ENCODE data around the gene PDLIM5. TPM values are rescaled to one million over a fixed set of nuclear protein-coding genes. Genes with fewer than 3 reads are reported as not detected.
"Not testable (repeated sequence)": the region's sequence is repeated elsewhere in the genome, so short reads cannot be mapped to it uniquely, and the experiment has no call there.

PDLIM5 gene
- total RNA-seq, 1 donor = 72.1 TPM

DNA sequence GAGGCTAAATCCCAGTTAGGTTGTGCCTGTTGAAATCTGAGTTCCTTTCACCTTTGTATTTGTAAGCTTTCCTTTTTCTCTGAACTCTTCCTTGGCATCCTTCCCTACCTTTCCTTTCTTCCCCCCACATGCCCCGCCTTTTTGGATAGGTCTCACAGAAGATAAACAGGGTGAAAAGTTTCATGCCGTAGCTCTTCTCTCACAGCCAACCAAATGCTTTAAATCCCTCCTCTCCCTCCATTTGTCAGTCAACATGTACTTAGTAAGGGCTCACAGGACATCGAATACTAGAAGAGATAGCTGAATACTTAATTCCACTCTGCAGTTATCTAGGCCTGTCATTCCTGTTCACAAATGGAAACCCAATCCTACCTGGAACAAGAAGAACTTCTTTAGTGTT is 198.9 kb downstream of the PDLIM5 start:
- Histone ChIP-seq H3K4me3 (ENCODE audit: low read length) (no peak overlapping the region), H3K4me1 (ENCODE audit: insufficient read depth, low read length) (no peaks in the 10 kb centered on the region), H3K9me3 (ENCODE audit: low read depth, low read length) (no peaks in the 10 kb centered on the region), H3K27me3 (ENCODE audit: insufficient read depth, low read length) (no peaks in the 10 kb centered on the region)

DNA sequence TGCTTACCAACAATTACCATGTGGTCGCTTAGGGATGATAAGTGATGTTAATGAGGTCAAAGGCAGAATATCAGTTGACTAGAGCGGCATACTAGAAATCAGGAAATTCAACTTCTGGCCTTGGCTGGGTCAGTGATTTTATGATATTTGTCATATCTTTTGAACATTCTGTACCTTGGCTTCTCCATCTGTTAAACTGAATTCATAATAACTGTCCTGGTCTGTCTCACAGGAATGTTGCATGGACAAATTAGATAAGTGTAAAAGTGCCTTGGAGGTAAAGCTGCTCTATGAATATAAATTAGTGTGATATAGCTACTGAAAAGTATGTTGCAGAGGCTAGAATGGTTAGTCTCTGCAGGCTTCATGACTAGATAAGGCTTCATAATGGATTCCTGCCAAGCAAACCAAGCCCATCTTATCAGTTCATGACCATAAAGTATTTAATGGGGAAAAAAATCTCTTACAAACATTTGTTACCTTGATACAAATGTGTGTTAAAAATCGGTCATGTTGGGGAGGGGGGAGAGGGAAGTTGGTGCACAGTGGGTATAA is 201.4 kb downstream of the PDLIM5 start:
- H3K4me1 ChIP-seq (ENCODE audit: insufficient read depth, low read length) = no peaks in the 10 kb centered on the region
- H3K4me3 ChIP-seq (ENCODE audit: low read length) = no peak overlapping the region
- H3K9me3 ChIP-seq (ENCODE audit: low read depth, low read length) = no peaks in the 10 kb centered on the region
- no peaks in the 10 kb centered on the region for H3K27me3 ChIP-seq (ENCODE audit: insufficient read depth, low read length)

DNA sequence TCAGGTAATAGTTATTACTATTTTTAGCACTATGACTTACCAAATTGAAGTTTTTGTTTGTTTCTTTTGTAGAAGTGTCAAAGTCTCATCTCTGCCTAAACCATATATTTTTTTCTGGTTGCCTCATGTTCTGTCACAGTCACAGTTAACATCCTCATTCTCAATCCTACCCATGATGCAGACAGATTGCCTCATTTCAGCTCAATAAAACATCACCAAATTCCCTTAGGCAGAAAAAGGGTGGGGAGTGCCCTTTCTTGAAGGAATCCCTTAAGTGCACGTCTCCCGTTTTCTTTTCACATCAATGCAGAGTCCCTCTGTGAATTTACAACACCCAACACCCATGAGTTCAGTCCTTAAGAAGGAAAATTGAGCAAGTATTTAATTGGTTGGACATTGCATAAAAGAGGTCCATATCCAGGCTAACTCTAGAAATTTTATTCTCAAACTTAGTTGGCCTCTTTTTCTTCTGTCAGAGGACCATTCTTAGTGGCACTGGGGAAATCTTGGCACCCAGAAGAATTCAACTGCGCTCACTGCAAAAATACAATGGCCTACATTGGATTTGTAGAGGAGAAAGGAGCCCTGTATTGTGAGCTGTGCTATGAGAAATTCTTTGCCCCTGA is 202.4 kb downstream of the PDLIM5 start:
- Histone ChIP-seq H3K9me3 (ENCODE audit: low read depth, low read length) (no peaks in the 10 kb centered on the region), H3K4me1 (ENCODE audit: insufficient read depth, low read length) (no peaks in the 10 kb centered on the region), H3K4me3 (ENCODE audit: low read length) (no peak overlapping the region), H3K27me3 (ENCODE audit: insufficient read depth, low read length) (no peaks in the 10 kb centered on the region)

DNA sequence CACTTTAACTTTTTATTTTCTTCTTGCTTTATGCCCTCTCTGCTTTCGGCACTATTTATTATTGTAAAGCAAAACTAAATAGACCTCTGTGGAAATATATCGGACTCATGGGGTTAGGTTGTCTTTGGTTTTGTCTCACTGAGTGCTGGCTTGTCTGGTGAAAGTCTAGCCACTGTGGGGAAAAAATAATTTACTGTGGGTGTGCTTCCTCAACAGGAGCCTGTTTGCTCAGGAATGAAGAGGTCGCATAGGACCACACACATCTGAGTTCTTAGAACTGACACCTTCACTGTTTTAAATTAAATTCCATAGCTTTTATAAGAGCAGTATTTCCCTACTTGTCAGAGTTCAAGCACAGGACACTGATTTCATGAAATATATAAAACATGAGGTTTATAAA is 203.0 kb downstream of the PDLIM5 start:
- Histone ChIP-seq H3K4me3 (ENCODE audit: low read length) (no peak overlapping the region), H3K4me1 (ENCODE audit: insufficient read depth, low read length) (no peaks in the 10 kb centered on the region), H3K27me3 (ENCODE audit: insufficient read depth, low read length) (no peaks in the 10 kb centered on the region), H3K9me3 (ENCODE audit: low read depth, low read length) (no peaks in the 10 kb centered on the region)

DNA sequence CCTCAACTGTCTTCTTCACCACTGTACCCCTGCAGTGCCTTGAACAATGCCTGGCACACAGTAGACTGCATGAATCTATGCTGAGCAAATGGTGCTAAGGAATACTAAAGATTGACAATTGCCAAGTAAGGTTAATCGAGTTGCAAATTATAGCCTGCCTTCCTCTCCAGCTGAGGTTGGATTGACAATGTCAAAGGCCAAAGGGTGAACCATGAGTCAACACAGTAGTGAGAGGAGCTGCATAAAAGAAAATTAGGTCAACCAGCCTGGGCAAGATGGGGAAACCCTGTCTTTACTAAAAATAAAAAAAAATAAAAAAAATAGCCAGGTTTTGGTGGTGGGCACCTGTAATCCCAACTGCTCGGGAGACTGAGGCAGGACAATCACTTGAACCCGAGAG is 208.9 kb downstream of the PDLIM5 start:
- H3K27me3 ChIP-seq (ENCODE audit: insufficient read depth, low read length) = no peaks in the 10 kb centered on the region
- H3K4me1 ChIP-seq (ENCODE audit: insufficient read depth, low read length) = no peaks in the 10 kb centered on the region
- no peaks in the 10 kb centered on the region for H3K9me3 ChIP-seq (ENCODE audit: low read depth, low read length)
- no peak overlapping the region for H3K4me3 ChIP-seq (ENCODE audit: low read length)

DNA sequence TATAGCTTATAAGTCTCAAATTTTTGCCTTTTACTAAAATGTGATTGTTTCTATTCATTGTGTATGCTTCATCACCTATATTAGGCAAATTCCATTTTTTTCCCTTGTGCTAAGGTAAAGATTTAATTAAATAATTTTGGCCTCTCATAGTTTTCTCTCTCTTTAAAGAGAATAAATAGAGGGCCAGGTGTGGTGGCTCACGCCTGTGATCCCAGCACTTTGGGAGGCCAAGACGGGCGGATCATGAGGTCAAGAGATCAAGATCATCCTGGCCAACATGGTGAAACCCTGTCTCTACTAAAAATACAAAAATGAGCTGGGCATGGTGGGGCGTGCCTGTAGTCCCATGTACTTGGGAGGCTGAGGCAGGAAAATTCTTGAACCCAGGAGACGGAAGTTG is 213.3 kb downstream of the PDLIM5 start:
- not testable (repeated sequence) for H3K4me1 ChIP-seq (ENCODE audit: insufficient read depth, low read length); H3K9me3 ChIP-seq (ENCODE audit: low read depth, low read length); H3K27me3 ChIP-seq (ENCODE audit: insufficient read depth, low read length); H3K4me3 ChIP-seq (ENCODE audit: low read length)

DNA sequence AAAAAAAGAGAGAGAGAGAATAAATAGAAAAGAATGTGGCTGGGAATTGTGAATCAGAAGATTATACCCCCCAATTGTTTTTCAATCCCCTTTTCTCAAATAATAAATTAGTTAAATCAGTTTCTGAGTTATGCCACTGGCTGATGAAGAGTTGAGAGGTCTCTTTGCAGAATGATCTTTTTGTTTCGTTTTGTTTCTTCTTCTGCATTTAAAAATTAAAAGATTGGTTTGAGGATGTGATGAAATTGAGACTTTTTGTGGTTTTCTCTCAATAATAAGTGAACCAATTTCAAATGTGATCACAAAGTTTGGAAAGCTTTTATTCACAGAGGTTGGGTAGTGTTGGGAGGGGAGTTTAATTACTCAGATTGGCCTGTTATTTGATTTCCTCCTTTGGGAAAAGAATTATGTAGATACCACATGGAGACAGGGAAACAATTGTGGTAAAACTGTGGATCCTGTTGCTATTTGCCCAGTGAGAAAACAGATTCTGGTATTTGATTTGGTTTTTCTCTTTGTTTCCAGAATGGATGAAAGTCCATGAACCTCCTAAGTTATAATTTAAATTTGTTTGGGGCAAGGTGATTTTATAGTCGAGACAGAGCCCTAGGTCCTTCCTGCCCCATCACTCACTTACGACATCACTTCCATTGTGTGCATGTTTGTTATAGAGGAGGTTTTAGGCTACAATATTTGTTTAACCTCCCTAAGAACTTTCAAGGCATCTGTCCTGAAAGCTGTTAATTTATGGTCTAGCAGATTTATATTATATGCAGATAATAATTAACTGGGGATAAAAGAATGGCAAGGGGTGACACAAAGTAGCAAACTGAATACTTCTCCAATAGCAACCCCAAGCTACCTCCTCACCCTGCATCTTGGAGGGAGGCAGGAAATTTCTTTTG is 214.0 kb downstream of the PDLIM5 start:
- Histone ChIP-seq H3K9me3 (ENCODE audit: low read depth, low read length) (no peaks in the 10 kb centered on the region), H3K27me3 (ENCODE audit: insufficient read depth, low read length) (no peaks in the 10 kb centered on the region), H3K4me1 (ENCODE audit: insufficient read depth, low read length) (no peaks in the 10 kb centered on the region), H3K4me3 (ENCODE audit: low read length) (no peak overlapping the region)

DNA sequence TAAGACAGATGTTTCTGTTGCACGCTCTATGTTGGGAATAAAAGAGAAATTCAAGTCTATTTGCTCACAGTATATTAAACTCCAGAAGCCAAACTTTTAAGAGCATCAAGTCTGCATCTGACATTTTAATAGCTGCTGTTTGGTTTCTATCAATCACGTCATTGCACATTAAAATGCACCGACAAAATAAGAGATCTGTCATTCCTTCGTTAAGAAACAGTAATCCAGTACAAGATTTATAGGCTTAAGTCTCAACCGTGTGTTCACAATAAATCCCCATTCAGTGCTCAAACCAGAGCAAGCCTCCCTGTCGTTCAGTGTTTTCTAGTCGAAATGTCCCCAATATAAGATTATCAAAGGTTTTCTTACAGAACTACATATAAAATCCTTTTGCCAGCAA is 217.0 kb downstream of the PDLIM5 start:
- Histone ChIP-seq H3K4me3 (ENCODE audit: low read length) (no peak overlapping the region), H3K27me3 (ENCODE audit: insufficient read depth, low read length) (no peaks in the 10 kb centered on the region), H3K4me1 (ENCODE audit: insufficient read depth, low read length) (no peaks in the 10 kb centered on the region), H3K9me3 (ENCODE audit: low read depth, low read length) (no peaks in the 10 kb centered on the region)

DNA sequence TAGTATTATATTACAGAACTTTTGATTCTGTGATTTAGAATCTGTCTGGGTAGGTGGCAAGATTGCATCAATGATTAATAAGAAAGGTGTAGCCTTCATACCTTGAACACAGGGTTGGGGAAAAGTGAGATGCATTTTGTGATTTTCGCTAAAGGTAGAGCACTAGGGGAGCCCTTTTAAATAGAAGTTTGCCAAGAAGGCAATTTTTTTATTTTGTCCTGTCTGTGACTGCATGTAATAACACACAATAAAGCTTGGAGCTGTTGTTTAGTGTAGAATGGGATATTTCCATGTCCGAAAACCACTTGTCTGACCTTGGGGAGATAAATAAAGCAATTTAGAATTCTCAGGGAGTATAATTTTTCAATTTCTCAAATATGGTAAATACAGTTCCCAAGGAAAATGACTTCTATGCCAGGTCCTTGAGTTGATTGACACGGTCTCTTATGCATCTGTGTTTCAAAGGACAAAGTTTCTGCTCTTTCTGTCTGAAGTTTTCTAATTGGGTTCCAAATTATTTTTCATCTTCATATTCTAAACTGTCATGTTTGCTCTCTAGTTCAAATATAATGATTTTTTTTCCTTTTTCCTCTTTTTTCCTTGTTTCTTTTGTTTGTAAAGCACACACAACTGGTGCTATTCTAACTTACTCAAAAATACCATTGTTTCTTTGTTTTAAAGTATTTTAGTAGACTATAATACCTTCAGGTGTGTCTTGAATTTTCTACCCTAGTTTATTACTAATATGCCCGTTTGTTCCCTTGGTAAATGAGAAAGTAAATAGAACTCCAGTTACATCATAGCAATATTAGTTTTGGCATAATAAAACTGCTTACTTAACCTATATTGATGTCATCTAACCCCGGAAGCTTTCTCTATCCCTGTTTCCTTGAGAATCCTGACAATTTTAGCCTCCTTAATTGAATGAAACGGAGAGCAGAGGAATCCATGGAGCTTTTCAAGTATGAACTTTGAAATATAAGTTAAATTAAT is 218.2 kb downstream of the PDLIM5 start:
- Histone ChIP-seq H3K9me3 (ENCODE audit: low read depth, low read length) (no peaks in the 10 kb centered on the region), H3K4me1 (ENCODE audit: insufficient read depth, low read length) (no peaks in the 10 kb centered on the region), H3K27me3 (ENCODE audit: insufficient read depth, low read length) (no peaks in the 10 kb centered on the region), H3K4me3 (ENCODE audit: low read length) (no peak overlapping the region)

DNA sequence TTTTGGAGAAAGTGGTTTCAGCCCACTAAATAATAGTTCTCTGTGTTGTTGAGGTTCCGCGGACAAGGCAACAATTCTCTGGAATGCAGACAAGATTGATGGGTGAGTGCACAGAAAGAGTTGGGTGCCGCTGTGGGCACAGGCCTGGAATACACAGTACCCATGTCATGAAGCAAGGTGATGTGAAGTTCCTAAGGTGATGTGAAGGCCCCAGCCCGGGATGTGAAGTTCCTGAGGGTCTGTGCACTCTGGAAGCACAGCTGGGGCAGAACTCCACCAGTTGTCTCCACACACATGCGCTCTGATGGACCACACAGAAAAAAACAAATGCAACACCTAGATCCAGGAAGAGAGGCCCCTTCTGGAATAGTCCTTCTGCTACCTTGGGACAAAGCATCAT is 219.4 kb downstream of the PDLIM5 start:
- Histone ChIP-seq H3K4me1 (ENCODE audit: insufficient read depth, low read length) (no peaks in the 10 kb centered on the region), H3K4me3 (ENCODE audit: low read length) (no peak overlapping the region), H3K9me3 (ENCODE audit: low read depth, low read length) (no peaks in the 10 kb centered on the region), H3K27me3 (ENCODE audit: insufficient read depth, low read length) (no peaks in the 10 kb centered on the region)

DNA sequence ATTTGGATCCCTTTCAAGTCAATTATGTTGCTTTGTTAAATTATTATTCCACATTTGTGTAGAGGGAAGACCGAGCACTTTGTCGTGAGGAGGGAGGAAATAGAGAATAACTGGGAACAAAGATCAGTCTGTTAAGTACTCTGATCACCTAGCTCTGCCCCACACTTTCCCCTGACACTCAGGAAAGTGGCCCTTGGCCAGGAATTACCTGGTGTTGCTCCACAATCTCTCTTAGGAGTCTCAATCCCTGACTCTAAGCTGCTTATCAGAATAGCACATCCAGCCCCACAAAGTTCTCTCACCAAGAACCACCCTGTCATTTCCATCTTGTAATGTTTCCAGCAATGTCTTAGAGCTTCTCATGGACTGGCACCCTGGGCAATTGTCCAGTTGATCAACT is 222.2 kb downstream of the PDLIM5 start:
- Histone ChIP-seq H3K4me3 (ENCODE audit: low read length) (no peak overlapping the region), H3K4me1 (ENCODE audit: insufficient read depth, low read length) (no peaks in the 10 kb centered on the region), H3K27me3 (ENCODE audit: insufficient read depth, low read length) (no peaks in the 10 kb centered on the region), H3K9me3 (ENCODE audit: low read depth, low read length) (no peaks in the 10 kb centered on the region)

DNA sequence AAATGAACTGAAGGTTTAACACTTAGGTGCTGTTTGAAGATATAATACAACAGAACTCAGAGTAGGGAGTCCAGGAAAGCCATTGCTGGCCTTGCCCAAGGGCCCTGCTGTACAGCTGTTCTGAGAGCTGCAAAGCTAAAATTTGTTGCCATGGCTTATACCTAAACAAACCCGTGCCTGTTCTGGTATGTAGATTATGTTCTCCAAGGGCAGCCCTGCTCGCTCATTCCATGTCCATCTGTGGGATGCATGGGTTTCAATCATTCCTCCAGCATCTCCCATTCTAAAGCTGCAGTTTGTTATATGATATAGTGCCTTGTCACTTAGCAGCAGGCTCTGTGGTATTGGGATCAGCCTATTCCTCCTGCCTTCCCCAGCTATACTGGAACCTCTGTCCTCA is 225.2 kb downstream of the PDLIM5 start:
- H3K4me3 ChIP-seq (ENCODE audit: low read length) = no peak overlapping the region
- H3K4me1 ChIP-seq (ENCODE audit: insufficient read depth, low read length) = no peaks in the 10 kb centered on the region
- H3K27me3 ChIP-seq (ENCODE audit: insufficient read depth, low read length) = no peaks in the 10 kb centered on the region
- no peaks in the 10 kb centered on the region for H3K9me3 ChIP-seq (ENCODE audit: low read depth, low read length)

DNA sequence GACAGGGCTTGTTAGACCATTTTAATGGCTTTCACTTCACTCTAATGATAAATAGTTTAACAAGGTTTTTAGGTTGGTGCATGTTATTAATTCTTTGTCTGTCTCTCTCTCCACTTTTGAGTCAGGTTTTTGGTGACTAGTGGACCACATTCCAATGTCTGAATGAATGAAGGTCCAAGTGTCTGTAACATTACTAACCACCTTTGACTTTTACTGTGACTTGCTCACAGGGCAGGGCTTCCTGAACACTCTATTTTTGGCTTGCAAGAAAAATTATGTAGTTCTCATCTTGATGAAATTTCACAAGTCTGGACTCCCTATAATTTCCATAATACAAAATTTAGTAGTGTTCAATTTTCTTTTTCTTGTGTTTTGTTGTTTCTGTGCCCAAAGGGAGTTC is 227.2 kb downstream of the PDLIM5 start:
- no peaks in the 10 kb centered on the region for H3K9me3 ChIP-seq (ENCODE audit: low read depth, low read length)
- H3K4me3 ChIP-seq (ENCODE audit: low read length) = no peak overlapping the region
- H3K4me1 ChIP-seq (ENCODE audit: insufficient read depth, low read length) = no peaks in the 10 kb centered on the region
- H3K27me3 ChIP-seq (ENCODE audit: insufficient read depth, low read length) = no peaks in the 10 kb centered on the region

DNA sequence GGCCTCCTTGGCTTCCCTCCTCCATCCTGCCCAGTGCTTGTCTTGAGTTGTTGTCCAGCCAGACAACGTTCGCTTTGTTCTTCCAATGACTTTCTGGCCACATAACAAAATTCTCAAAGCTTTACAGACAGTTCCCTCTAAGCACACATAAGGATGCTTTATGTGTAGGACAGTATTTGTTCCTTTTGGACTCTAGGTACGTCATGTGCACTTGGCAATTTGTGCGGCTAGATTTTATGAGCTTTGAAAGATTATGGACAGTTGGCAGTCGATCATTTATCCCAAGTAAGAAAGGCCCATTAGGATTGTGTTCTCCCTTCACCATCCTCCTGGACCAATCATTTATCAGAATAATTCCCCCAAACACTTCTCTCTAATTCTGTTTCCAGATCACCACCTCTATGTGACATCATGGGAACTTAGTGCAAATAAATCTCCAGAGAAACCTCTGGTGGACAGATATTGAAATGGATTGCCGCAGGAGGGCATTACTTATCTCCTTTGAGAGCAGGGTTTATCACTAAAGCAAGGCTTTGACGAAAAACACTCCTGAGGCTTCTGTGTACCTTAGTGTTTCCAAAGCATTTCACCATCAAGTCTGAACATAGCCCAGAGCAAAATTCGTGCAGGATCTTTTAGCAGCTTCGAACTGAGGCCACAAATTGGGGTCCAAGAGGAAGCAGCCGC is 228.6 kb downstream of the PDLIM5 start:
- Histone ChIP-seq H3K9me3 (ENCODE audit: low read depth, low read length) (no peaks in the 10 kb centered on the region), H3K4me3 (ENCODE audit: low read length) (no peak overlapping the region), H3K4me1 (ENCODE audit: insufficient read depth, low read length) (no peaks in the 10 kb centered on the region), H3K27me3 (ENCODE audit: insufficient read depth, low read length) (no peaks in the 10 kb centered on the region)
